HG03066 (cell line): ENCODE data around the gene ESPL1.

Source experiments
- ATAC-seq: cut with Tn5 transposase; IDR thresholded peaks from one replicate; pipeline ENCODE4 v1.9.1; 2021; ENCODE audit warnings: low read depth; ENCODE audit not compliant: unreplicated experiment

The ESPL1 gene

GRCh38 chr12:53230108-53230845 lies 37.8 kb upstream of the ESPL1 start:
- ATAC-seq: no peak

- no peak for ATAC-seq
Observed at GRCh38 chr12:53231671-53231920, 36.5 kb upstream of the ESPL1 start.

GRCh38 chr12:53231921-53232645 lies 36.0 kb upstream of the ESPL1 start, which contains the start of gene RARG:
Gene RARG (minus strand): TSS chr12:53232209. CDS start chr12:53227545, 4,664 bp downstream.
- ATAC-seq: peak; percentile 54

- peak; percentile 50 for ATAC-seq
Observed at GRCh38 chr12:53232646-53233461, 35.2 kb upstream of the ESPL1 start.

- no peak for ATAC-seq
Observed at GRCh38 chr12:53233671-53234121, 34.4 kb upstream of the ESPL1 start.

- no peak for ATAC-seq
Observed at GRCh38 chr12:53234271-53234914, 33.7 kb upstream of the ESPL1 start.

GRCh38 chr12:53235164-53235563 lies 32.9 kb upstream of the ESPL1 start:
- no peak for ATAC-seq

GRCh38 chr12:53235742-53236442 lies 32.2 kb upstream of the ESPL1 start:
- no peak for ATAC-seq

- ATAC-seq: no peak
Observed at GRCh38 chr12:53236443-53237111, 31.5 kb upstream of the ESPL1 start.

GRCh38 chr12:53239643-53240258 lies 28.3 kb upstream of the ESPL1 start:
- no peak for ATAC-seq

- ATAC-seq: no peak
Observed at GRCh38 chr12:53241623-53242412, 26.3 kb upstream of the ESPL1 start.

GRCh38 chr12:53244337-53244736 lies 23.8 kb upstream of the ESPL1 start:
- ATAC-seq: no peak

GRCh38 chr12:53245286-53245685 lies 22.8 kb upstream of the ESPL1 start:
- ATAC-seq: no peak

GRCh38 chr12:53251477-53252348 lies 16.4 kb upstream of the ESPL1 start:
- peak; percentile 77 for ATAC-seq

- ATAC-seq: no peak
Observed at GRCh38 chr12:53252349-53252916, 15.7 kb upstream of the ESPL1 start.

GRCh38 chr12:53253298-53253697 lies 14.8 kb upstream of the ESPL1 start:
- ATAC-seq: no peak
